ENCODE measurements around the gene BUD23.

BUD23 gene

GRCh38 chr7:73678862-73679261 is 4.5 kb upstream of the BUD23 start:
- Histone ChIP-seq H3K27ac (ENCODE audit: low read depth in 2 of 2, low read length in 2 of 2) (no peak overlapping the region), H3K9ac (ENCODE audit: low read depth in 1 of 2, low read length in 2 of 2) (no peak overlapping the region), H3K4me1 (ENCODE audit: control insufficient read depth in 2 of 2, insufficient read depth in 2 of 2, low read length in 2 of 2) (peaks cover 15% of the 10 kb centered on the region in 2 donors), H3K4me3 (ENCODE audit: low read length in 2 of 2) (no peak overlapping the region), H3K27me3 (ENCODE audit: control insufficient read depth in 2 of 2, insufficient read depth in 2 of 2, low read length in 2 of 2) (no peaks in the 10 kb centered on the region), H3K36me3 (ENCODE audit: control insufficient read depth in 2 of 2, insufficient read depth in 2 of 2, low read length in 2 of 2) (peaks cover 3 to 14% of the 10 kb centered on the region in 2 donors), H3K9me3 (ENCODE audit: control insufficient read depth in 2 of 2, low read length in 2 of 2) (no peaks in the 10 kb centered on the region)

DNA sequence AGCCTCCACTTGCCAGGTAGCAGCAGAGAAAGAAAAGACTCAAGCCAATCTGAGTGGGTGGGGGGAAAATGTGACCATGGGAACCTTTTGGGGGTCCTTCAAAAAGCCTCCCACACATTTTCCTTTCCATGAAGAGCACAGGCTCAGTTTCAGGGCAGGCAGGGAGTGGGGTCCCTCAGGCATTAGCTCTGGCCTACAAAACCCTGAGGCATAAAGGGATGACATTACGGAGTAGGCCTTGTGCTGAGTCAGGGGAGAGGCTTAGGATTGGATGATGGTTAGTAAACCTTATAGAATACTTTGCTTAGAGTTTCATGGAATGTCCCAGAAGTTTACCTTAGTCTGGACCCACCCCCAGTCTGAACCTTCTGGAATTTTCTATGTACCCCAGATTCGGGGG is 3.7 kb upstream of the BUD23 start:
- Histone ChIP-seq H3K36me3 (ENCODE audit: control insufficient read depth in 2 of 2, insufficient read depth in 2 of 2, low read length in 2 of 2) (peaks cover 3 to 14% of the 10 kb centered on the region in 2 donors), H3K9me3 (ENCODE audit: control insufficient read depth in 2 of 2, low read length in 2 of 2) (no peaks in the 10 kb centered on the region), H3K9ac (ENCODE audit: low read depth in 1 of 2, low read length in 2 of 2) (no peak overlapping the region), H3K4me1 (ENCODE audit: control insufficient read depth in 2 of 2, insufficient read depth in 2 of 2, low read length in 2 of 2) (peaks cover 18 to 19% of the 10 kb centered on the region in 2 donors), H3K27me3 (ENCODE audit: control insufficient read depth in 2 of 2, insufficient read depth in 2 of 2, low read length in 2 of 2) (no peaks in the 10 kb centered on the region), H3K27ac (ENCODE audit: low read depth in 2 of 2, low read length in 2 of 2) (no peak overlapping the region), H3K4me3 (ENCODE audit: low read length in 2 of 2) (no peak overlapping the region)

DNA sequence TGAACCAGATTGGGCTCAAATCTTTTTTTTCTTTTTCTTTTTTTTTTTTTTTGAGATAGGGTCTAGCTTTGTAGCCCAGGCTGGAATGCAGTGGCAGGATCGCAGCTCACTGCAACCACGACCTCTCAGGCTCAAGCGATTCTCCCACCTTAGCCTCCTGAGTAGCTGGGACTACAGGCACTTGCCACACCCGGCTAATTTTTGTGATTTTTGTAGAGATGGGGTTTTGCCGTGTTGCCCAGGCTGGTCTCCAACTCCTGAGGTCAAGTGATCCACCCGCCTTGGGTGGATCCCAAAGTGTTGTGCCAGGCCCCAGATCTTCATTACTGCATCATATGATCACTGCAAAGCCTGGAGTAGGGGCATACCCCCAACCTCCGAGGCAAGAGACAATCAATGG is 2.9 kb upstream of the BUD23 start:
- Histone ChIP-seq H3K27me3 (ENCODE audit: control insufficient read depth in 2 of 2, insufficient read depth in 2 of 2, low read length in 2 of 2) (no peaks in the 10 kb centered on the region), H3K9me3 (ENCODE audit: control insufficient read depth in 2 of 2, low read length in 2 of 2) (no peaks in the 10 kb centered on the region), H3K27ac (ENCODE audit: low read depth in 2 of 2, low read length in 2 of 2) (no peak overlapping the region), H3K4me1 (ENCODE audit: control insufficient read depth in 2 of 2, insufficient read depth in 2 of 2, low read length in 2 of 2) (peaks cover 18 to 19% of the 10 kb centered on the region in 2 donors), H3K4me3 (ENCODE audit: low read length in 2 of 2) (no peak overlapping the region), H3K9ac (ENCODE audit: low read depth in 1 of 2, low read length in 2 of 2) (no peak overlapping the region), H3K36me3 (ENCODE audit: control insufficient read depth in 2 of 2, insufficient read depth in 2 of 2, low read length in 2 of 2) (peaks cover 3 to 14% of the 10 kb centered on the region in 2 donors)

- peaks cover 18 to 19% of the 10 kb centered on the region in 2 donors for H3K4me1 ChIP-seq (ENCODE audit: control insufficient read depth in 2 of 2, insufficient read depth in 2 of 2, low read length in 2 of 2)
- H3K4me3 ChIP-seq (ENCODE audit: low read length in 2 of 2): no peak overlapping the region
- H3K9ac ChIP-seq (ENCODE audit: low read depth in 1 of 2, low read length in 2 of 2): no peak overlapping the region
- peaks cover 3 to 14% of the 10 kb centered on the region in 2 donors for H3K36me3 ChIP-seq (ENCODE audit: control insufficient read depth in 2 of 2, insufficient read depth in 2 of 2, low read length in 2 of 2)
- H3K9me3 ChIP-seq (ENCODE audit: control insufficient read depth in 2 of 2, low read length in 2 of 2): no peaks in the 10 kb centered on the region
- H3K27ac ChIP-seq (ENCODE audit: low read depth in 2 of 2, low read length in 2 of 2): no peak overlapping the region
- H3K27me3 ChIP-seq (ENCODE audit: control insufficient read depth in 2 of 2, insufficient read depth in 2 of 2, low read length in 2 of 2): no peaks in the 10 kb centered on the region
Observed at GRCh38 chr7:73681031-73681430, 2.4 kb upstream of the BUD23 start.

DNA sequence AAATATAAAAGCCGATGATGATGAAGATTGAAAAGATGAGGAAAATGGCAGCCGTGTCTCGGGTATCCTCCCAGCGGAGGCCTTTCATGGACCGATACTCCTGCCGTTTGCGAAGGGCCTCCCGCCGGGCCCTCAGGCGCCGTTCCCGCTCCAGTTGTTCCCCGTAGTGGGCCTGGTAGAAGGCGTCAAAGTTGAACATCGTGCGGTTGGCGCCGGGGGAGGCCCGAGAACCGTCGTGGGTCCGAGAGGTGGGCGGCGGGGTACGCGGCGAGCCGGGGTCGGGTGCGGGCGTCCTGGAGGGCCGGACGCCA is 697 bp upstream of the BUD23 start:
- H3K9ac ChIP-seq (ENCODE audit: low read depth in 1 of 2, low read length in 2 of 2): peak overlapping the region; percentile 81 to 84
- H3K4me1 ChIP-seq (ENCODE audit: control insufficient read depth in 2 of 2, insufficient read depth in 2 of 2, low read length in 2 of 2): peaks cover 18 to 19% of the 10 kb centered on the region in 2 donors
- peak overlapping the region; percentile 73 to 83 for H3K27ac ChIP-seq (ENCODE audit: low read depth in 2 of 2, low read length in 2 of 2)

GRCh38 chr7:73683788-73684693 is 644 bp downstream of the BUD23 start:
- Histone ChIP-seq H3K4me3 (ENCODE audit: low read length in 2 of 2) (peak overlapping the region; percentile 96 to 98), H3K9me3 (ENCODE audit: control insufficient read depth in 2 of 2, low read length in 2 of 2) (no peaks in the 10 kb centered on the region), H3K36me3 (ENCODE audit: control insufficient read depth in 2 of 2, insufficient read depth in 2 of 2, low read length in 2 of 2) (peaks cover 8 to 18% of the 10 kb centered on the region in 2 donors), H3K4me1 (ENCODE audit: control insufficient read depth in 2 of 2, insufficient read depth in 2 of 2, low read length in 2 of 2) (peaks cover 18 to 19% of the 10 kb centered on the region in 2 donors), H3K27ac (ENCODE audit: low read depth in 2 of 2, low read length in 2 of 2) (peak overlapping the region; percentile 38 to 67), H3K9ac (ENCODE audit: low read depth in 1 of 2, low read length in 2 of 2) (peak overlapping the region; percentile 79 to 86), H3K27me3 (ENCODE audit: control insufficient read depth in 2 of 2, insufficient read depth in 2 of 2, low read length in 2 of 2) (no peaks in the 10 kb centered on the region)

More for the DNA sequence above, 697 bp upstream of the BUD23 start:
- Histone ChIP-seq H3K27me3 (ENCODE audit: control insufficient read depth in 2 of 2, insufficient read depth in 2 of 2, low read length in 2 of 2) (no peaks in the 10 kb centered on the region), H3K9me3 (ENCODE audit: control insufficient read depth in 2 of 2, low read length in 2 of 2) (no peaks in the 10 kb centered on the region), H3K4me3 (ENCODE audit: low read length in 2 of 2) (peak overlapping the region; percentile 96 to 98), H3K36me3 (ENCODE audit: control insufficient read depth in 2 of 2, insufficient read depth in 2 of 2, low read length in 2 of 2) (peaks cover 7 to 20% of the 10 kb centered on the region in 2 donors)

DNA sequence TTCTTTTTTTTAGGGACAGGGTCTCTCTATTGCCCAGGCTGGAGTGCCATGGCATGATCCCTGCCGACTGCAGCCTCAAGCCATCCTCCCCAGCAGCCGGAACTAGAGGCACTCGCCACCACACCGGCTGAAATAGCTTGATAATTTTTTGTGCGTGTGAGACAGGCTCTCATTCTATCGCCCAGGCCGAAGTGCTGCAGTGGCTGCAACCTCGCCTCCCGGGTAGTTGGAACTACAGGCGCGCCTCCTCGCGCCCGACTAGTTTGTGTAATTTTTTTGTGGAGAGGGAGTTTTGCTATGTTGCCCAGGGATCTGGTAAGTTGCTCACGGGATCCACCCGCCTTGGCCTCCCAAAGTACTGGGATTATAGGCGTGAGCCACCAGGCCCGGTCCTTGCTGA is 1.9 kb downstream of the BUD23 start:
- peaks cover 10 to 15% of the 10 kb centered on the region in 2 donors for H3K36me3 ChIP-seq (ENCODE audit: control insufficient read depth in 2 of 2, insufficient read depth in 2 of 2, low read length in 2 of 2)
- H3K27me3 ChIP-seq (ENCODE audit: control insufficient read depth in 2 of 2, insufficient read depth in 2 of 2, low read length in 2 of 2): no peaks in the 10 kb centered on the region
- no peaks in the 10 kb centered on the region for H3K9me3 ChIP-seq (ENCODE audit: control insufficient read depth in 2 of 2, low read length in 2 of 2)
- H3K4me1 ChIP-seq (ENCODE audit: control insufficient read depth in 2 of 2, insufficient read depth in 2 of 2, low read length in 2 of 2): peaks cover 18 to 19% of the 10 kb centered on the region in 2 donors
- H3K27ac ChIP-seq (ENCODE audit: low read depth in 2 of 2, low read length in 2 of 2): no peak overlapping the region
- no peak overlapping the region for H3K4me3 ChIP-seq (ENCODE audit: low read length in 2 of 2)
- no peak overlapping the region for H3K9ac ChIP-seq (ENCODE audit: low read depth in 1 of 2, low read length in 2 of 2)

- no peak overlapping the region for H3K27ac ChIP-seq (ENCODE audit: low read depth in 2 of 2, low read length in 2 of 2)
- H3K4me3 ChIP-seq (ENCODE audit: low read length in 2 of 2): no peak overlapping the region
- H3K4me1 ChIP-seq (ENCODE audit: control insufficient read depth in 2 of 2, insufficient read depth in 2 of 2, low read length in 2 of 2): peaks cover 4 to 6% of the 10 kb centered on the region in 2 donors
- no peaks in the 10 kb centered on the region for H3K27me3 ChIP-seq (ENCODE audit: control insufficient read depth in 2 of 2, insufficient read depth in 2 of 2, low read length in 2 of 2)
- H3K36me3 ChIP-seq (ENCODE audit: control insufficient read depth in 2 of 2, insufficient read depth in 2 of 2, low read length in 2 of 2): peaks cover 21 to 37% of the 10 kb centered on the region in 2 donors
- no peak overlapping the region for H3K9ac ChIP-seq (ENCODE audit: low read depth in 1 of 2, low read length in 2 of 2)
- H3K9me3 ChIP-seq (ENCODE audit: control insufficient read depth in 2 of 2, low read length in 2 of 2): no peaks in the 10 kb centered on the region
Observed at GRCh38 chr7:73688288-73688687, 4.9 kb downstream of the BUD23 start.

DNA sequence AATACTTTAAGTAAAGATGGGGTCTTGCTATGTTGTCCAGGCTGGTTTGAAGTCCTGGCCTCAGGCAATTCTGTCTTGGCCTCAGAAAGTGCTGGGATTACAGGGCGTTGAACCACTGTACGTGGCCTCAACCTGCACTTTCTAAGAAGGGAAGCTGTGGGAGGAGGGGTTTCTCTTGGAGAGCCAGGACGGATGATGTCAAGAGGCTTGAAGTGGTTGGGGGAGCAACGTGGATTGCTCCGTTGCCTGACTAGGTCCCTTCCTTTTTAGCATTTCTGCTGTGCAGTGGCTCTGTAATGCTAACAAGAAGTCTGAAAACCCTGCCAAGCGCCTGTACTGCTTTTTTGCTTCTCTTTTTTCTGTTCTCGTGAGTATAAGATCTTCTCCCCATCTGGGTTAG is 7.2 kb downstream of the BUD23 start:
- Histone ChIP-seq H3K4me3 (ENCODE audit: low read length in 2 of 2) (no peak overlapping the region), H3K36me3 (ENCODE audit: control insufficient read depth in 2 of 2, insufficient read depth in 2 of 2, low read length in 2 of 2) (peaks cover 40 to 59% of the 10 kb centered on the region in 2 donors), H3K27me3 (ENCODE audit: control insufficient read depth in 2 of 2, insufficient read depth in 2 of 2, low read length in 2 of 2) (no peaks in the 10 kb centered on the region), H3K27ac (ENCODE audit: low read depth in 2 of 2, low read length in 2 of 2) (no peak overlapping the region), H3K9ac (ENCODE audit: low read depth in 1 of 2, low read length in 2 of 2) (no peak overlapping the region), H3K4me1 (ENCODE audit: control insufficient read depth in 2 of 2, insufficient read depth in 2 of 2, low read length in 2 of 2) (no peaks in the 10 kb centered on the region), H3K9me3 (ENCODE audit: control insufficient read depth in 2 of 2, low read length in 2 of 2) (no peaks in the 10 kb centered on the region)

DNA sequence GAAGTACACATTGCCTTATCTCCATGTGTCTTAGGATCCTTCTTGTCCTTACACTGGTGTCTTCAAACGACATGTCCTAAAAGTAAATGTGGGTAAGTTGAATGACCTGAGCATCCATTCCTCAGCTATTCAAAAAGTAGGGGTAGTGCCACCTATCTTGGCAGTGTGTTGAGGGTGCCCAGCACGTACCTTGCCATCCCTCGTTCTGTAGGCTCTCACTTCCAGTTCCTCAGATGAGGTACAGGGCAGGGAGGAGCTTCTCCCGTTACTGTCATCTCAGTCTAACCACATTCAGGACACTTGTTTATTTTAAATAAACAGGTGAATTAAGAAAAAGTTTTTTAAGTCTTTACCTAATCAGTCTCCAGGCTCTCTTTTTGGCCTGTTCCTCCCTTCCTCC is 13.0 kb downstream of the BUD23 start:
- Histone ChIP-seq H3K4me1 (ENCODE audit: control insufficient read depth in 2 of 2, insufficient read depth in 2 of 2, low read length in 2 of 2) (no peaks in the 10 kb centered on the region), H3K9me3 (ENCODE audit: control insufficient read depth in 2 of 2, low read length in 2 of 2) (no peaks in the 10 kb centered on the region), H3K27me3 (ENCODE audit: control insufficient read depth in 2 of 2, insufficient read depth in 2 of 2, low read length in 2 of 2) (no peaks in the 10 kb centered on the region), H3K4me3 (ENCODE audit: low read length in 2 of 2) (no peak overlapping the region), H3K27ac (ENCODE audit: low read depth in 2 of 2, low read length in 2 of 2) (no peak overlapping the region), H3K36me3 (ENCODE audit: control insufficient read depth in 2 of 2, insufficient read depth in 2 of 2, low read length in 2 of 2) (peaks cover 44 to 68% of the 10 kb centered on the region in 2 donors), H3K9ac (ENCODE audit: low read depth in 1 of 2, low read length in 2 of 2) (no peak overlapping the region)
